ENCODE measurements around the gene RTN4R.
A peak's percentile ranks its signal among the peaks of the same experiment; 100 is the strongest.

Gene RTN4R

GRCh38 chr22:20197407-20198030, 70.6 kb downstream of the RTN4R start:
- no peak for DNase-seq

- DNase-seq = no peak
These were observed 71.8 kb downstream of the RTN4R start for GRCh38 chr22:20196094-20196842.

- DNase-seq = peak; percentile 40
These were observed 73.2 kb downstream of the RTN4R start for GRCh38 chr22:20194681-20195593.

- no peak for DNase-seq
These were observed 74.2 kb downstream of the RTN4R start for GRCh38 chr22:20193761-20194494.

- no peak for DNase-seq
These were observed 75.0 kb downstream of the RTN4R start for GRCh38 chr22:20192972-20193760.

- DNase-seq = no peak
These were observed 75.7 kb downstream of the RTN4R start for GRCh38 chr22:20192293-20192971.

GRCh38 chr22:20191803-20192202, 76.3 kb downstream of the RTN4R start:
- no peak for DNase-seq
